Tibial nerve (tissue), 4 donors: Measurements from ENCODE around the gene EPM2A. TPM values are rescaled to one million over a fixed set of nuclear protein-coding genes. Genes with fewer than 3 reads are reported as not detected.

ENCODE experiments used
- DNase-seq, 2 donors: peaks; one replicate each; pipeline ENCODE4 v3.0.0-alpha.2; 2019; ENCODE audit warnings: low spot score in 2 of 2
- H3K27ac ChIP-seq, 4 donors: fragments of 200-600 bp; sonication (generic) in 3 of 4; one replicate each; pipeline ENCODE4 v1.5.1; 2017 to 2019; ENCODE audit warnings: mild to moderate bottlenecking in 1 of 4
- H3K27me3 ChIP-seq, 2 donors: fragments of 200-600 bp; sonication (generic) in 1 of 2; one replicate each; pipeline versions ENCODE4 v1.5.1 to v1.6.0; 2017 to 2019
- H3K36me3 ChIP-seq, 3 donors: fragments of 200-600 bp; sonication (generic); one replicate each; pipeline ENCODE4 v1.5.1; 2018 to 2019
- H3K4me1 ChIP-seq, 4 donors: fragments of 200-600 bp; sonication (generic) in 3 of 4; one replicate each; pipeline ENCODE4 v1.5.1; 2017 to 2019
- H3K4me3 ChIP-seq, 4 donors: fragments of 200-600 bp; sonication (generic) in 3 of 4; one replicate each; pipeline ENCODE4 v1.5.1; 2017 to 2019; ENCODE audit warnings: mild to moderate bottlenecking in 1 of 4, moderate library complexity in 1 of 4
- H3K9me3 ChIP-seq, 4 donors: fragments of 200-600 bp; sonication (generic) in 3 of 4; one replicate each; pipeline ENCODE4 v1.5.1; 2017 to 2019
- EP300 ChIP-seq, 2 donors: sonication (generic); formaldehyde crosslinking; IDR thresholded peaks; one replicate each; pipeline ENCODE4 v1.6.1; 2017; ENCODE audit warnings: antibody characterized with exemption in 2 of 2, mild to moderate bottlenecking in 1 of 2
- POLR2A ChIP-seq, 2 donors: fragments of 450-650 bp; IDR thresholded peaks; one replicate each; pipeline ENCODE4 v1.6.1; 2017; ENCODE audit warnings: antibody characterized with exemption in 2 of 2, mild to moderate bottlenecking in 2 of 2, moderate library complexity in 2 of 2
- WGBS, 2 donors: methylation state at CpG; one replicate each; pipeline ENCODE4 v1.1.5; 2018; 5-methylcytosine and 5-hydroxymethylcytosine counted together
- total RNA-seq, 4 donors: library from RNA; depleted of rRNA; stranded (reverse); fragments of >200 nt; gene quantifications; one replicate each; pipeline ENCODE4 v1.1.0, GENCODE V29; 2016
- TF ChIP-seq, protein P1 (sequence below), 5 experiments: fragments of 200-600 bp in 3 of 5; fragments of 450-650 bp in 2 of 5; sonication (generic) in 3 of 5; IDR thresholded peaks; one replicate each; pipeline ENCODE4 v1.5.1; 2016 to 2019; ENCODE audit warnings: antibody characterized with exemption in 5 of 5, mild to moderate bottlenecking in 3 of 5, moderate library complexity in 2 of 5

EPM2A gene
- total RNA-seq, 4 donors from 2014 or later = 14.7 to 24.9 (median 20.3) TPM

DNA sequence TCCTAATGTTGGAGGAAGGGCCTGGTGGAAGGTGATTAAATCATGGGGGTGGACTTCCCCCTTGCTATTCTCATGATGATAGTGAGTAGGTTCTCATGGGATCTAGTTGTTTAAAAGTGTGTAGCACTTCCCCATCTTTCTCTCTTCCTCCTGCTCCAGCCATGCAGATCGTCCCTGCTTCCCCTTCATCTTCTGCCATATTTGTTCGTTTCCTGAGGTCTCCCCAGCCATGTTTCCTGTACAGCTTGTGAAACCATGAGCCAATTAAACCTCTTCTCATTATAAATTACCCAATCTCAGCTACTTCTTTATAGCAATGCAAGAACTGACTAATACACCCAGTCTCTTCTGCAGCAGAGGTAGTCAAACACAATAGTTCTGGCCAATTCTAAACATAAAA lies 5.4 kb downstream of the EPM2A start:
- no peak for DNase-seq
- no peak overlapping the region for H3K4me3 ChIP-seq
- TF ChIP-seq, protein P1, sequence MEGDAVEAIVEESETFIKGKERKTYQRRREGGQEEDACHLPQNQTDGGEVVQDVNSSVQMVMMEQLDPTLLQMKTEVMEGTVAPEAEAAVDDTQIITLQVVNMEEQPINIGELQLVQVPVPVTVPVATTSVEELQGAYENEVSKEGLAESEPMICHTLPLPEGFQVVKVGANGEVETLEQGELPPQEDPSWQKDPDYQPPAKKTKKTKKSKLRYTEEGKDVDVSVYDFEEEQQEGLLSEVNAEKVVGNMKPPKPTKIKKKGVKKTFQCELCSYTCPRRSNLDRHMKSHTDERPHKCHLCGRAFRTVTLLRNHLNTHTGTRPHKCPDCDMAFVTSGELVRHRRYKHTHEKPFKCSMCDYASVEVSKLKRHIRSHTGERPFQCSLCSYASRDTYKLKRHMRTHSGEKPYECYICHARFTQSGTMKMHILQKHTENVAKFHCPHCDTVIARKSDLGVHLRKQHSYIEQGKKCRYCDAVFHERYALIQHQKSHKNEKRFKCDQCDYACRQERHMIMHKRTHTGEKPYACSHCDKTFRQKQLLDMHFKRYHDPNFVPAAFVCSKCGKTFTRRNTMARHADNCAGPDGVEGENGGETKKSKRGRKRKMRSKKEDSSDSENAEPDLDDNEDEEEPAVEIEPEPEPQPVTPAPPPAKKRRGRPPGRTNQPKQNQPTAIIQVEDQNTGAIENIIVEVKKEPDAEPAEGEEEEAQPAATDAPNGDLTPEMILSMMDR (IDR thresholded peaks at IDR 0.05) = no peak
- TF ChIP-seq EP300 (IDR thresholded peaks at IDR 0.05) = no peak
- no peak for TF ChIP-seq POLR2A (IDR thresholded peaks at IDR 0.05)
- peaks cover 0 to 13% (median 0%) of the 10 kb centered on the region in 3 donors for H3K36me3 ChIP-seq
- peaks cover 0 to 34% (median 4%) of the 10 kb centered on the region in 4 donors for H3K4me1 ChIP-seq
- H3K9me3 ChIP-seq = peaks cover 0 to 15% (median 0%) of the 10 kb centered on the region in 4 donors
- WGBS, 2 donors = 91% methylated on average over 2 of the region's 2 CpGs
- H3K27me3 ChIP-seq = no peaks in the 10 kb centered on the region
- no peak overlapping the region for H3K27ac ChIP-seq

DNA sequence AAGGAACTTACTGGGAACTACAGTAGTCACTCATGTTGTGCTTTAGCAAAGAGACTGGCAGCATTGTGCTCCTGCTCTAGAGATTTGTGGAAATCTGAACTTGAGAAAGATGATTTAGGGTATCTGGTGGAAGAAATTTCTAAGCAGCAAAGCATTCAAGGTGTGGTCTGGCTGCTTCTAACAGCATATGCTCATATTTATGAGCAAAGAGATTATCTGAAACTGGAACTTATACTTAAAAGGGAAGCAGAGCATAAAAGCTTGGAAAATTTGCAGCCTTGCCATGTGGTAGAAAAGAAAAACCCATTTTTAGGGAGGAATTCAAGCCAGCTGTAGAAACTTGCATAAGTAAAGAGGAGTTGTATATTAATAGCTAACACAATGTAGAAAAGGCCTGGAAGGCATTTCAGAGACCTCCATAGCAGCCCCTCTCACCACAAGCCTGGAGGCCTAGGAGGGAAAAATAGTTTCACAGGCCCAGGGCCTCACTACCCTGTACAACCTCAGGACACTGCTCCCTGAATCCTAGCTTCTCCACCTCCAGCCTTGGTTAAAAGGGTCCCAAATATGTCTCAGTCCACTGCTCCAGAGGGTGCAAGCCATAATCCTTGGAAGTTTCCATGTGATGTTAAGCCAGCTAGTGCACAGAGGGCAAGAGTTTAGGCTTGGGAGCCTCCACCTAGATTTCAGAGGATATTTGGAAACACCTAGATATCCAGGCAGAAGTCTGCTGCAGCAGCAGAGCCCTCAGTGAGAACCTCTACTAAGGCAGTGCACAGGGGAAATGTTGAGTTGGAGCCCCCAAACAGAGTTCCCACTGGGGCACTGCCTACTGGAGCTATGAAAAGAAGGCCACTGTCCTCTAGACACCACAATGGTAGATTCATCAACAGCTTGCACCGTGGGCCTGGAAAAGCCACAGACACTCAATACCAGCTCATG lies 6.6 kb downstream of the EPM2A start:
- Histone ChIP-seq H3K27me3 (no peaks in the 10 kb centered on the region), H3K36me3 (peaks cover 0 to 13% (median 0%) of the 10 kb centered on the region in 3 donors), H3K4me1 (peaks cover 0 to 27% (median 2%) of the 10 kb centered on the region in 4 donors), H3K27ac (no peak overlapping the region), H3K4me3 (no peak overlapping the region), H3K9me3 (peaks cover 0 to 18% (median 1%) of the 10 kb centered on the region in 4 donors)
- 64 to 88% methylated on average over 1 of the region's 1 CpG for WGBS, 2 donors
- DNase-seq = no peak
- TF ChIP-seq, protein P1 (IDR thresholded peaks at IDR 0.05) = no peak
- TF ChIP-seq POLR2A (IDR thresholded peaks at IDR 0.05) = no peak
- TF ChIP-seq EP300 (IDR thresholded peaks at IDR 0.05) = no peak

DNA sequence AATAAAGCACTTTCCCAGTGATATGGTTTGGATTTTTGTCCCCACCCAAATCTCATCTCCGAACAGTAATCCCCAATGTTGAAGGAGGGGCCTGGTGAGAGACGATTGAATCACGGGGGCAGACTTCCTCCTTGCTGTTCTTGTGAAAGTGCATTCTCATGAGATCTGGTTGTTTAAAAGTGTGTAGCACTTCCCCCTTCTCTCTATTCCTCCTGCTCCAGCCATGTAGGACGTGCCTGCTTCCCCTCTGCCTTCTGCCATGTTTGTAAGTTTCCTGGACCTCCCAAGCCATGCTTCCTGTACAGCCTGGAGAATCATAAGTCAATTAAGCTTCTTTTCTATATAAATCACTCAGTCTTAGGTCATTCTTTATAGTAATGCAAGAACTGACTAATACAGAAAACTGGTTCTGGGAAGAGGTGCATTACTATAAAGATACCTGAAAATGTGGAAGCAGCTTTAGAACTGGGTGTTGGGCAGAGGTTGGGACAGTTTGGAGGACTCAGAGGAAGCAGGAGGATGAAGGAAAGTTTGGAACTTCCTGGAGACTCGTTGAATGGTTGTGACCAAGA lies 7.4 kb downstream of the EPM2A start:
- no peak overlapping the region for H3K27ac ChIP-seq
- no peak for DNase-seq
- 78% methylated on average over 5 of the region's 5 CpGs for WGBS, 2 donors
- H3K9me3 ChIP-seq = peaks cover 0 to 21% (median 1%) of the 10 kb centered on the region in 4 donors
- peaks cover 0 to 14% (median 0%) of the 10 kb centered on the region in 3 donors for H3K36me3 ChIP-seq
- no peak overlapping the region for H3K4me3 ChIP-seq
- H3K4me1 ChIP-seq = peaks cover 0 to 19% (median 0%) of the 10 kb centered on the region in 4 donors
- no peaks in the 10 kb centered on the region for H3K27me3 ChIP-seq
- TF ChIP-seq, protein P1 (IDR thresholded peaks at IDR 0.05) = no peak
- TF ChIP-seq EP300 (IDR thresholded peaks at IDR 0.05) (no peak), POLR2A (IDR thresholded peaks at IDR 0.05) (no peak)

DNA sequence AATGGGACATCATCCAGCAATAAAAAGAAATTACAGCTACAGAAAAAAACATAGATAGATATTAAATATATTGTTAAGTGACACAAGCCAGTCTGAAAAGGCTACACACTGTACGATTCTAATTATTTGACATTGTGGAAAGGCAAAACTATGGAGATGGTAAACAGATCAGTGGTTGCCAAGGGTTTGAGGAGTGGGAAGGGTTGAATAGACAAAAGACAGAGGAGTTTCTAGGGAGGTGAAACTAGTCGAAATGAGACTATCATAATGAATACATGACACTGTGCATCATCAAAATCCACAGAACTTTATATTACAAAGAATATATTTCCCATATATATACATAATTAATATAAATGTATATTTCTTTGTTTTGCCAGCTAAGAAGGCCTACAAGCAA lies 9.8 kb downstream of the EPM2A start:
- H3K4me1 ChIP-seq = no peaks in the 10 kb centered on the region
- H3K27ac ChIP-seq = no peak overlapping the region
- no peak overlapping the region for H3K4me3 ChIP-seq
- H3K27me3 ChIP-seq = no peaks in the 10 kb centered on the region
- TF ChIP-seq, protein P1 (IDR thresholded peaks at IDR 0.05) = no peak
- no peak for TF ChIP-seq POLR2A (IDR thresholded peaks at IDR 0.05)
- no peak for TF ChIP-seq EP300 (IDR thresholded peaks at IDR 0.05)
- no peak for DNase-seq
- 65 to 81% methylated on average over 2 of the region's 2 CpGs for WGBS, 2 donors
- peaks cover 0 to 27% (median 3%) of the 10 kb centered on the region in 4 donors for H3K9me3 ChIP-seq
- peaks cover 0 to 21% (median 0%) of the 10 kb centered on the region in 3 donors for H3K36me3 ChIP-seq

DNA sequence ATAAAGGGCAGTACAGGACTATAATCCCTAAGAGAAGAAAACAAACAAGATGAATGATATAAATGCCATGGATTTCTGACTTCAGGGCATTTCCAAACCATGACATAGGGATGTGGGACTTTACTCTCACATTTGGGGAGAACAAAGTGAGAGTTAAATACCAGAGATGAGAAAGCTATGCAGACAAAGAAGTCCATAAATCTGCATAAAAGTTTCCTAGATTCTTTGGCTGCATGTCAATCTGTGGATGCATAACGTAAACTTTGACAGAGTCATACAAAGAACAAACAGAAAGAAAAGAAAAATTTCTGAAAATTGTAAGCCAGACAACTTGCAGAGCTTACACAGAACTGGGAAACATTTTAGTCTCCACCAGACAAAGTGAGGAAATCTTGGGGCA lies 11.7 kb downstream of the EPM2A start:
- Histone ChIP-seq H3K9me3 (peaks cover 0 to 20% (median 3%) of the 10 kb centered on the region in 4 donors), H3K27ac (no peak overlapping the region), H3K27me3 (no peaks in the 10 kb centered on the region), H3K4me3 (no peak overlapping the region), H3K36me3 (peaks cover 0 to 12% (median 0%) of the 10 kb centered on the region in 3 donors), H3K4me1 (no peaks in the 10 kb centered on the region)
- no peak for DNase-seq
- WGBS, 2 donors = 37 to 45% methylated on average over 1 of the region's 1 CpG
- TF ChIP-seq, protein P1 (IDR thresholded peaks at IDR 0.05) = no peak
- TF ChIP-seq EP300 (IDR thresholded peaks at IDR 0.05) = no peak
- no peak for TF ChIP-seq POLR2A (IDR thresholded peaks at IDR 0.05)
